PC-3 (cell line): ENCODE data around the gene UBTD1. TPM values are rescaled to one million over a fixed set of nuclear protein-coding genes. Genes with fewer than 3 reads are reported as not detected.

Experiments
- ATAC-seq: fragments of 200-7000 bp; cut with Tn5 transposase; 2 replicates; pipeline ENCODE4 v1.9.1; 2020; ENCODE audit warnings: mild to moderate bottlenecking, moderate library complexity
- BruUV-seq: library from RNA; stranded (reverse); fragments of 400-500 nt; replicated peaks from 2 replicates; lab custom pipeline; 2021; lab: Mats Ljungman, UMichigan
- CTCF ChIA-PET: fragments of 300-600 bp; sonication (Branson Sonifier 250); formaldehyde crosslinking; loops from one replicate; lab custom pipeline; 2022; ENCODE audit warnings: antibody characterized with exemption; lab: Charles Lee
- POLR2A ChIA-PET: fragments of 300-600 bp; sonication (Branson Sonifier 250); formaldehyde crosslinking; loops from one replicate; lab custom pipeline; 2022; ENCODE audit warnings: antibody characterized with exemption; ENCODE audit not compliant: unreplicated experiment; lab: Charles Lee
- DNase-seq: peaks from one replicate; pipeline ENCODE4 v3.0.0-alpha.2; 2015
- H2AFZ ChIP-seq: fragments of 300-600 bp; sonication (generic); 2 replicates; pipeline ENCODE4 v1.6.0; 2016; ENCODE audit warnings: antibody characterized with exemption, low read length
- H3F3A ChIP-seq: fragments of 300-600 bp; sonication (generic); one replicate; pipeline ENCODE4 v1.6.0; 2017; ENCODE audit warnings: antibody characterized with exemption, low read length, control low read depth, mild to moderate bottlenecking; ENCODE audit not compliant: unreplicated experiment
- H3K27ac ChIP-seq: fragments of 300-600 bp; sonication (generic); 2 replicates; pipeline ENCODE4 v1.5.1; 2016; ENCODE audit warnings: mild to moderate bottlenecking, low read length
- H3K27me3 ChIP-seq: fragments of 300-600 bp; sonication (generic); 2 replicates; pipeline ENCODE4 v1.6.1; 2016; ENCODE audit warnings: low read length, mixed read lengths
- H3K36me3 ChIP-seq: fragments of 300-600 bp; sonication (generic); 2 replicates; pipeline ENCODE4 v1.6.1; 2016; ENCODE audit warnings: low read depth, mixed run types, low read length, mixed read lengths
- H3K4me1 ChIP-seq: fragments of 300-600 bp; sonication (generic); 2 replicates; pipeline ENCODE4 v1.5.1; 2016; ENCODE audit warnings: low read length; ENCODE audit not compliant: insufficient read depth
- H3K4me2 ChIP-seq: fragments of 300-600 bp; sonication (generic); 2 replicates; pipeline ENCODE4 v1.6.0; 2016; ENCODE audit warnings: low read length
- H3K4me3 ChIP-seq: fragments of 300-600 bp; sonication (generic); 2 replicates; pipeline ENCODE4 v1.5.1; 2016; ENCODE audit warnings: mild to moderate bottlenecking, low read length, mixed read lengths
- H3K79me2 ChIP-seq: fragments of 300-600 bp; sonication (generic); 2 replicates; pipeline ENCODE4 v1.6.1; 2017; ENCODE audit warnings: low read length, mixed read lengths
- H3K9ac ChIP-seq: fragments of 300-600 bp; sonication (generic); 2 replicates; pipeline ENCODE4 v1.6.0; 2016; ENCODE audit warnings: mild to moderate bottlenecking, low read length
- H3K9me2 ChIP-seq: fragments of 300-600 bp; sonication (generic); replicated peaks from 2 replicates; pipeline ENCODE4 v1.6.1; 2016; ENCODE audit warnings: mixed run types, low read length, mixed read lengths
- H3K9me3 ChIP-seq: fragments of 300-600 bp; sonication (generic); 2 replicates; pipeline ENCODE4 v1.6.1; 2016; ENCODE audit warnings: low read length, mixed read lengths
- H4K20me1 ChIP-seq: fragments of 300-600 bp; sonication (generic); 2 replicates; pipeline ENCODE4 v1.6.1; 2016; ENCODE audit warnings: low read length, mixed read lengths
- CTCF ChIP-seq: fragments of 300-600 bp; sonication (generic); conservative IDR thresholded peaks from 2 replicates; pipeline ENCODE4 v1.5.1; 2017; ENCODE audit warnings: antibody characterized with exemption, low read depth, mild to moderate bottlenecking, low read length
- EZH2 ChIP-seq: fragments of 300-600 bp; sonication (generic); IDR thresholded peaks from one replicate; pipeline ENCODE4 v1.6.1; 2017; ENCODE audit warnings: antibody characterized with exemption, mild to moderate bottlenecking, low read length; ENCODE audit not compliant: unreplicated experiment
- EZH2phosphoT487 ChIP-seq: fragments of 300-600 bp; sonication (generic); IDR thresholded peaks from 2 replicates; pipeline ENCODE4 v1.6.1; 2018; ENCODE audit warnings: mild to moderate bottlenecking, antibody characterized with exemption, low read length, borderline replicate concordance
- intact Hi-C: fragments of 100-400 bp; cut with micrococcal nuclease; formaldehyde crosslinking; loops from 2 replicates; pipeline ENCODE4 v1.9.0; 2023
- total RNA-seq: library from RNA; depleted of rRNA; stranded (reverse); fragments of >200 nt; gene quantifications from 2 replicates; pipeline ENCODE4 v1.2.3, GENCODE V29; 2014

UBTD1 gene
- total RNA-seq, 1 experiment from 2014 or later: 18.5 TPM

GRCh38 chr10:97582169-97582568 is 83.4 kb downstream of the UBTD1 start:
- Histone ChIP-seq H3K9me3 (no peaks in the 10 kb centered on the region), H3K36me3 (no peaks in the 10 kb centered on the region), H3K79me2 (no peaks in the 10 kb centered on the region), H3K4me2 (no peak overlapping the region), H3K4me3 (no peak overlapping the region), H3K4me1 (no peaks in the 10 kb centered on the region), H3K9me2 (no peaks in the 10 kb centered on the region), H4K20me1 (no peaks in the 10 kb centered on the region), H3K27ac (no peak overlapping the region), H3K27me3 (no peaks in the 10 kb centered on the region), H3K9ac (no peak overlapping the region), H2AFZ (no peak overlapping the region), H3F3A (no peaks in the 10 kb centered on the region)
- no peak for TF ChIP-seq EZH2phosphoT487
- TF ChIP-seq EZH2: no peak
- no peak for TF ChIP-seq CTCF
- DNase-seq (no peak), ATAC-seq (no peak)
- BruUV-seq: no TSS peak
- ChIA-PET CTCF (no interaction called here), POLR2A (no interaction called here)
- intact Hi-C loops: no loop called here

- Histone ChIP-seq H3K4me2 (no peak overlapping the region), H3K79me2 (no peaks in the 10 kb centered on the region), H3K36me3 (no peaks in the 10 kb centered on the region), H3K9ac (no peak overlapping the region), H3K9me2 (no peaks in the 10 kb centered on the region), H3K27ac (no peak overlapping the region), H3K27me3 (no peaks in the 10 kb centered on the region), H3K4me1 (no peaks in the 10 kb centered on the region), H3K4me3 (no peak overlapping the region), H2AFZ (no peak overlapping the region), H3F3A (no peaks in the 10 kb centered on the region), H4K20me1 (no peaks in the 10 kb centered on the region), H3K9me3 (no peaks in the 10 kb centered on the region)
- no TSS peak for BruUV-seq
- intact Hi-C loops: no loop called here
- ATAC-seq (no peak), DNase-seq (no peak)
- CTCF ChIA-PET: interaction anchor here (0.7 kb wide), 1 partner anchor 156 kb away, joined by 3 read pairs; no protein-coding TSS in a partner anchor
- TF ChIP-seq EZH2phosphoT487 (no peak), EZH2 (no peak), CTCF (no peak)
- POLR2A ChIA-PET: no interaction called here
Observed at GRCh38 chr10:97583476-97583875, 84.8 kb downstream of the UBTD1 start.

- Histone ChIP-seq H3K79me2 (no peaks in the 10 kb centered on the region), H3F3A (no peaks in the 10 kb centered on the region), H3K27me3 (no peaks in the 10 kb centered on the region), H4K20me1 (no peaks in the 10 kb centered on the region), H3K4me1 (no peaks in the 10 kb centered on the region), H3K4me2 (no peak within 1 kb of the TSS), H2AFZ (no peak within 1 kb of the TSS), H3K9ac (no peak within 1 kb of the TSS), H3K9me2 (no peaks in the 10 kb centered on the region), H3K36me3 (no peaks in the 10 kb centered on the region), H3K4me3 (no peak within 1 kb of the TSS), H3K9me3 (no peaks in the 10 kb centered on the region), H3K27ac (no peak within 1 kb of the TSS)
- POLR2A ChIA-PET: interaction anchor here (0.6 kb wide), 1 partner anchor 91 kb away, joined by 3 read pairs; no protein-coding TSS in a partner anchor
- CTCF ChIA-PET: interaction anchor here (0.7 kb wide), 1 partner anchor 157 kb away, joined by 3 read pairs; no protein-coding TSS in a partner anchor
- DNase-seq (peak; percentile 35), ATAC-seq (peak; percentile 76)
- intact Hi-C loops: no loop called here
- TF ChIP-seq EZH2 (no peak), EZH2phosphoT487 (no peak), CTCF (no peak)
- BruUV-seq: no TSS peak
Observed at GRCh38 chr10:97584060-97584797, 85.5 kb downstream of the UBTD1 start, which contains the start of gene HOGA1. Gene HOGA1 (plus strand): TSS chr10:97584389. CDS start chr10:97584704, 315 bp downstream.
